Hematopoietic multipotent progenitor cell treated with erythropoietin and hydrocortisone succinate and interleukin-3 and kit ligand, for 6 days (in vitro differentiated cells): ENCODE data around the gene KRABD2.
"Not testable (repeated sequence)": the region's sequence is repeated elsewhere in the genome, so short reads cannot be mapped to it uniquely, and the experiment has no call there.

Experiments
- DNase-seq: peaks from one replicate; pipeline ENCODE4 v3.0.0-alpha.2; 2015

Gene KRABD2

DNA sequence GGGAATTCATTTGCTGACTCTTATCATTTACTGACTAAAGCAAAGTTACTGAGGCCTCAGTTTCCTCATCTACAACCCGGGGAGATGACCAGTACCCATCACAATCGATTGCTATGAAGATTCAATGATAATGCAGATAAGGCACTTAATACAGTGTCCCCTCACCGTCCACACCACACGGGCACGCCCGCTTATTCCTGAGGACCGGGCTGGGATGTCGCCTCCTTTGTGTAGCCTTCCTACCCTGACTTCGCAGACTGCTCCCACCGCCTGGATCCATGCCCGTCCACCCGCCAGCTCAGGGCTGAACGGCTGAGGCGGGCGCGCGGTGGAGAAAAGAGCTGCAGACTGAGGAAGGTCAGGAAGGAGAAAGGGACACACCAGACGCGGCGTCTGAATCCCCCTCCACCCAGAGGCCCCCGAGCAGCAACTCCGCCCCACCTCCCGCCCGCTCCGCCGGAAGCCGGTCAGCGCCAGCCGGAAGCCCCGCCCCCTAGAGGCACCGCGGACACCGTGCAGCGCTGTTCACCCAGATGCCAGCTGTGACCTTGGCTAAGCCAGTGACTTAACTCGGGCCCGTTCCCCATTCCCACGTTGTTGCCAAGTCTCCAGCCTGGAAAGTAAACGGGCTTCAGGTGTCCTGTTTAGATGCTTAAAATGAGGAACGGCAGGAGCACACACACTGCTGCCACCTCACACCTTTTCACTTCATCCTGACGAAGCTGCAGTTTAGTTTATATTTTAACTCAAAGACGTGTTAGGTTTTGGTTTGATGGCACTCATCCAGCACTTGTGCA lies at the start of gene KRABD2:
TSS of gene KRABD2 (minus strand) at position 434 of the 797 bp plus-strand sequence.
- DNase-seq = peak; percentile 95

DNA sequence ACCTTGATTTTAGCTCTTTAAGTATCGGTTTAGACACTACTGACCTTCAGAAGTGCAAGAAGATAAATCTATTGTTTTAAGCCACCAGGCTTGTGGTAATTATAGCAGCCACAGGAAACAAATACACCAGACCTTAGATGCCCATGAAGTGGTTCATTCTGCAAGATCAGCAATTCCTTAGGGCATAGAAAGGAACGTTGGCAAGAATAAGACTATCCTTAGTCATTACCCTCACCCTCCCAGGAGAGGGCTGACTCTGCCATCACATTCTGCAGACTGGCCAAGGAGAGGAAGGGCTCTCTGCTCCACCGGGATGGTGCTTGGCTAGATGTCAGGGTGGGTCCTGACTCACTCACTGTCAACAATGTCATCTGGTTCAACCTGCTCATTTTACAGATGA lies 45.1 kb upstream of the KRABD2 start:
- DNase-seq = no peak

DNA sequence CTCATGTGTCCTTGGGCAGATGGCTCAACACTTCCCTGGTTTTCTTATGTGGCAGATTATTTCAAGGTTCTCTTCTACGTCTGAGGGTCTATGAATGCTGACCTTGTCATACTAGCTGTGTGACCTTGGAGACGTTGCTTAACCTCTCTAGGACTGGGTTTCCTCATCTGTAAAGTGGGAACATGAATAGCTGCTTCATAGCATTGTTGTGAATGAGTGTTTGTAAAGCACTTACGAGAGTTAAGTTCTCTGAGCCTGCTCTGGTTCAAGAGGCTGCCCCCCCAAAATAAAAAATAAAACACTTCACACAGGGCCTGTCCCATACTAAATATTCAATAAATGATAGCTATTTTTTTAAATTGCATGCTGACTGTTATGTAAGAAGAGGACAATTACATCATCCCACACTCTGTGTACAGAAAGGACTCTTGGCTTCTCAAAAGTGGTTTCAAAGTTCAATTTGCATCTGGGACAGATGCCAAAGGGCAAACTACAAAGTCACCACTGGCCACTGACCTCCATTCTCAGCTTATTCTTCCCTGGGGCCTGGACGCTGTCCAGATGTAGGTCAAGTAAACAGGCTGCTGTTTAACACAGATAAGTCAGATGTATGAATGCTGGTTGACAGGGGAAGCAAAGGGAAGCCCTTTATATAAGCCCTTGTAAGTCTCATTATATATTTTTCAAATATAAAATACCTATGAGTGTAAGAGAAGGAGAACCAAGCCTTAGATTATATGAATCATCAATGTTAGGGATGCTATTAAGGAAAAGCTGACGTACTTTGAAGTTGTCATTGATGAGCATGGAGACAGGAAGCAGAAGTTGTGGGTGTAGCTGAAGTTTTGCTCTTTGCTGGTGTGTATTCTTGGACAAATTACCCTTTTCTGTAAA lies 43.8 kb upstream of the KRABD2 start:
- peak; percentile 82 for DNase-seq

DNA sequence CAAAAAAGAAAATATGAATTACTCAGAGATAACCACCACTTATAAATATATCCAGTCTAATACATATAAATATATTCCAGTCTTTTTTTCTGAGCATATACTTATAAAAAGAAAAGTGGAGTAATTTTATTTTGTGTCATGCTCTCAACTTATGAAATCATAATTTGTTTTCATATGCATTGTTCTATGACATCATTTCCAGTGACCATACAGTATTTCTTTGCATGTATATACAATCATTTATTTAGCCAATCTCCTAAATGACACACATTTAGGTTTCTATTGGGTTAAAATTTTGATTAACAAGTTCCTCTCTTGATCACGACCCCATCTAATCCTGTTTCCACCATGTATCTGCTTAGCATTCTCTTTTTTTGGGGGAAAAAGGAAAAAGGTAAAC lies 42.8 kb upstream of the KRABD2 start:
- DNase-seq = no peak

DNA sequence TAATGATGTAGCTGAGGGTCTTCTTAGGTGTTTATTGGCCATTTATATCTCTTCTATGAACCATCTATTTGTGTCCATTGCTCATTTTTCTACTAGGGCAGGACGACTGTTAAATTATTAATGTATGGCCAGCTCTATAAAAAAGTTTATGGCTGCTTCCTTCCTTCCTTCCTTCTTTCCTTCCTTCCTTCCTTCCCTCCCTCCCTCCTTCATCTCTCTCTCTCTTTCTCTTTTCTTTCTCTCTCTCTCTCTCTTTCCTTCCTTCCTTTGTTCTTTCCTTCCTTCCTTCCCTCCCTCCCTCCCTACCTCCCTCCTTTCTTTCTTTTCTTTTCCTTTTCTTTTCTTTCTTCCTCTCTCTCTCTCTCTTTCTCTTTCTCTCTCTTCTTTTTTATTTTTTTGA lies 42.0 kb upstream of the KRABD2 start:
- DNase-seq = no peak

DNA sequence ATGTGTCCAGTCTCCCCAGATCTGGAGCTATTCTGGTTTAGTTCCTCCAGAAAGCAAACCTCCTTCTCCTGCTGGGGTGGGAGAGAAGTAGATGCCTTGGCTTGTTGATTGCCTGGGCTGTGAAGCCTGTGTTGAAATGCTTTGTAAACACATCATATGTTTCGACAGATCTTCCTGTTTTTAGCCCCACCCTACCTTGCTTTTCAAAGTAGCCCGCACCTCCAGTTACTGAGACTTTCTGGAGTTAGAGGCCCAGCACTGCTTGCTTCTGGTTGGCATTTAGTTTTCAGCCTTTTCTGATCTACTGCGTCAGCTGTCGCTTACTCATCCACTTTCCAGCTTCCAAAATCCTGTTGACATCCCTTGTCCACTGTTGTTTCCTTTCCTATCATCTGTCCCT lies 41.3 kb upstream of the KRABD2 start:
- DNase-seq = peak; percentile 40

DNA sequence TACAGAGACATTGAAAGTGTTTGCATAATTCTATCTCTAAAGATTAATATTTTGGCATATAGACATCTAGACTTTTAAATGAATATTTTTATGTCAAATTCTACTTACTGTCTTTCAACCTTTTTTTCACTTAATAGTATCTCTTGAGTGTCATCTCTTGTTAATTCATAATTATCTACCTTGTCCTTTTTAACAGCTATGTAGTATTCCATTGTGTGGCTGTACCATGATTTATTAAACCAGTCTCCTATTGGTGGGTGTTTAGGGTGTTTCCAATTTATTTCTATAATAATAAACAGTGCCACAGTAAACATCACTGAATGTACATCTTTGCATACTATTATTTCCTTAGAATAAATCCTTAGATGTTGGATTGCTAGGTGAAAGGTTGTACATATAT lies 37.4 kb upstream of the KRABD2 start:
- DNase-seq = no peak

DNA sequence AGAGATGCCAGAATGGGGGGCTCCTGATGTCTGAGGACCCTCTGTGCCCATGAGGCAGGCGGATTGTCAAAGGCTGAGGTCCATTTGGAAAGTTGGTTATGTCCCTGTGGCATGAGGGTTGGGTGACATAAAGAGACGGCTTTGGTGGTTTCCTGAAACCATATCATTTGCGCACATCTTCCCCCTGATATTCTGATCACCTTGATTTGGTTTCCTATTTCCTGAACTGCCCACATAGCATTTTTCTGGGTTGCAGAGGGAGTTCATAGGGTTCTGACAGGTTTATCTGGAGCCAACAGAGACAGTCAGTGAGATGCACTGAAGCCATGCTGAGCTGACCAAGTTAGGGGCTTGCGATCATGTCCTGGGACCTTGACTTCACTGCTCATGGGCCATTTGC lies 36.8 kb upstream of the KRABD2 start:
- peak; percentile 34 for DNase-seq

DNA sequence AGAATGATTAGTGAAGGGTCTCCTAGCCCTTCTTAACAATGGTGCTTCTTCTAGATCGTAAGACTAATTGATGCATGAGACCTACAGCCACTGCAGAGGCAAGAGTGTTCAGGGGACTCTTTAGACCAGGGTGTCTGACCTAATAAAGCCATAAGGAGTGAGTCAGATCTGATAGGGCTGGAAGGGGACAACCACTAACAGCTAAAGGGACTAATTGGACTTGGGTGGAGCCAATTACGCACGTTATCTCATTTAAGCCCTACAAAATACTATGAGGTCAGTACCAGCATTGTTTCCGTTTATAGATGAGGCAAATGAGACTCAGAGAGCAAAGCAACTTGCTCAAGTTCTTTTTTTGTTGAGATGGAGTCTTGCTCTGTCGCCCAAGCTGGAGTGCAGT lies 35.6 kb upstream of the KRABD2 start:
- DNase-seq = peak; percentile 94

DNA sequence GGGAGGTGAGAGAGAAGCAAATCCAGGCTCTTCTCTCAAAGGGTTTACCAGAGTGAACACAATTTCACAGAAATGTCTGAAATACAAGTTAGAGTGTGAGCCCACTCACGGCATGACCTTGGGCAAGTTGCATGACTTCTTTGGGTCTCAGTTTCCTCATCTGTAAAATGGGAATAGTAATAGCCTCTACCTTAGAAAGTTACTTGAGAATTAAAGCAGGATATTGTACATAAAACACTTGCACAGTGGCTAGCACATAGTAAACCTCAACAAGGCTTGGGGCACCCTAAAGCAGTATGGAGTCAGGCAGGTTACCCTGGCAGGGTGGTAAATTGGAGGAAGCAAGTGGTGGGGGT lies 34.4 kb upstream of the KRABD2 start:
- no peak for DNase-seq

DNA sequence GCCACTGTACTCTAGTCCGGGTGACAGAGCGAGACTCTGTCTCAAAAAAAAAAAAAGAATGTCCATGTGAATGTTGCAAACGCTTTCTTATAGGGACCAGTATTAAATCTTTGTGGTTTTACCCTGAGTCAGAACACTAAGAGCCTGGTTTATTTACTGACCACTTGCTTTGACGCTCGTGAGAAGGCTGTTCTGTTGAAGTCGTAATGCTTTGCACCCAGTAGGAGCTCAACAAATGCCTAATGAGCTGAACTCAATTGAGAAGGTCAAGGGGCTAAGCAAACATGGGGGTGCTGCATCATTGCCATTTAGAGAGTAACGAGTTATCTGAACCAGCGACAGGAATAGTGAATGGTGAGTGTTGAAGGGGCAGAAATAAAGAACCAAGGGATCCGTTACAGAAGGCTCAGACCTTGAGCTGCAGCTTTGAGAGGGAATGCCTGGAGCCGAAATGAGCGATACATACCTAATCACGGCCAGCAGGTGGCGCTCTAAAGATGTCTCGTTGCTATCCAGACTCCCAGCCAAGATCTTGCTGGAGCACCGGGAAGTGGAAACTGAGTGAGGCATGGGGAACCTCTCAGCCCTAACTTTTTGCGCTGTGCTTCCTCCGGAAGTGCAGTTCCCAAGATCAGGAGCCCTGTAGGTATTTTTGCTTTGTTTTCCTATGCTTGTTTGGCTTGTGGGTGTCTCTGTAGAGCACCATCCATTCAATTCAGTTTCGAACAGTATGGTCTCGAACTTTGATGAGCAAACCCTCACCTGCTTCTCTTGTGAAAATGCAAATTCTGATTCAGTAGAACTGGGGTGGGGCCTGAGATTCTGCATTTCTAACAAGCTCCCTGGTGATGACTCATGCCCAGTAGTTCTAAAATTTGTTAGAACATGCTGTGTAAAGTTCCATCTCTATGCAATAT lies 33.7 kb upstream of the KRABD2 start:
- DNase-seq = peak; percentile 92

DNA sequence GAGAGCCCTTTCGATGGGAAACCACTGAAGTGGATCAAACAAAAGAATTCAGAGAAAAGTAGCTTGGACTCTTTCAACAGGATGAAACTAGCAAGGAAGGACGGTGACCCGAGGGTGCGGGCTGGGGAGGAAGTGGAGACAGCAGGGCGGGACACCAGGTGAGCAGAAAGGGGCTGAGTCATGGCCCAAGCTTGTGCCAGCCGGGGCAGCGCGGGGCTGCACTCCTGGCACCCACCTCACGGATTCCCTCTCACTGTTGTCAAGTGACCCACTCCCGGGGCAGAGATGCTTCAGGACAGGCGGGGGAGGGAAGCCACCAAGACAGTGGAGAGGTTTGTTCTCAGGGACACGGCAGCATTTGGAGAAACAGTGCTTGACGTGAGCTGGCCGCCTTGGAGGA lies 31.9 kb upstream of the KRABD2 start:
- DNase-seq = no peak

DNA sequence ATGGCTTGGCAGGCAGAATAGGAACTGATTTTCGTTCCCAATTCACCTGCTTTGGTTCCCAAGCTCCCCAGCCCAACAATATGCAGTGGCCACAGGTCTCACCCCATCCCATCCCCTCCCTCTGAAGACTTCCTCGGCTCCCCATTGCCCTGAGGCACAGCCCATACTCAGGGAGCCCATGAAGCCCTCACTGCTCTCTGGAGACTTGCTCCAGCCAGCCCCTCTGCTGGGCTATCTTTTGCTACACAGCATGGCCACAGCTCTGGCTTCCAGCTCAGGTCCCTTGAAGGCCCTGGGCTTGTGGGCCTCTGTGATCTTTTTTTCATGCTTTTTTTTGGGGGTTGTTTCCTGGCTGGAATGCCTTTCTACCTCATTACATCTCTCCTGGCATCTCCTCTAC lies 29.7 kb upstream of the KRABD2 start:
- no peak for DNase-seq

DNA sequence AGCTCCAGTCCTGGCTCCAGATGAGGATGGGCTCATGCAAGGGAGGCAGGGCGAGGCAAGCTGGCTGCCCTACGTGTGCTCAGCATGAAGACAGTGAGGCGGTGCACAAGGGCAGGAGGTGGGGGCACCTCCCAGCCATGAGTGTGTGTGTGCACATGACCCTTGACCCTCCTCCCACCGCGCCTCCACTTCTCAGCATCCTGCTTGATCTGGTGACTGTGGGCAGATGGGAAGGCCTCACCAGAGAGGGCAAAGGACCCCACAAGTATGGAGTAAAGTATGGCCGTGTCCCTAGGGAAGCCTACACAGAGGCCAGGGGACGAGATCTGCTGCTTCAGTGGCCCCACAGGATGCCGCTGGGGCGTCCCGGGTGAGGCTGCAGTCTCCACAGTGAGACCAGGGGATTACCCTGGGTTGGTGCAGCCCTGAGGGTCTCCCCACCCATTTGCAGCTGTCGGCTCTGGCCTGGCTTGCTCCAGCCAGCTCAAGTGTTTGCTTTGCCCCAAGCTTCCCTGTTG lies 29.1 kb upstream of the KRABD2 start:
- DNase-seq = no peak

DNA sequence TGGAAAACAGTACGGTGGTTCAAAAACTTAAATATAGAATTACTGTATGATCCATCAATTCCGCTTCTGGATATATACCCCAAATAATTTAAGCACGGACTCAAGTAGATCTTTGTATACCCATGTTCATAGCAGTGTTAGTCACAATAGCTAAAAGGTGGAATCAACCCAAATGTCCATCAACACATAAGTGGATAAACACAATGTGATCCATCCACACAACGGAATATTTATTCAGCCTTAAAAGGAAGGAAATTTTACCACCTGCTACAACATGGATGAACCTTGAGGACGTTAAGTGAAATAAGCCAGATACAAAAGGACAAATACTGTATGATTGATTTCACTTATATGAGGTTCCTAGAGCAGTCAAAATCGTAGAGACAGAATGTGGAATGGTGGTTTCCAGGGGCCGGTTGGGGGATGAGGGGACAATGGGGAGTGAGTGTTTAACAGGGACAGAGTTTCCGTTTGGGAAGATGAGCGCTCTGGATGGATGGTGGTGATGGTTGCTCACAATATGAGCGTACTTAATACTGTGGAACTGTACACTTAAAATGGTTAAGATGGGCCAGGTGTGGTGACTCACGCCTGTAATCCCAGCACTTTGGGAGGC lies 26.5 kb upstream of the KRABD2 start:
- no peak for DNase-seq

DNA sequence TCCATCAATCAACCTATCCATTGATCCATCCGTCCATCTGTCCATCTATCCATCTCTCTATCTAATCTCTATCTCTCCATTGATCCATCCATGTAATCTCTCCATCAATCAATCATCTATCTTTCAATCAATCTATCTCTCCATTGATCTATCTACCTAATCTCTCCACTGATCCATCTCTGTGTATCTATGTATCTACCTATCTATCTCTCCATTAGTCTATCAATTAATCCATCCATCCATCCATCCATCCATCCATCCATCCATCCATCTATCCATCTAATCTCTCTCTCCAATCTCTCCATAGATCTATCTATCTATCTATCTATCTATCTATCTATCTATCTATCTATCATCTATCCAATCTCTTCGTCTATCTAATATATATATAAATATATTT lies 24.6 kb upstream of the KRABD2 start:
- DNase-seq = no peak

DNA sequence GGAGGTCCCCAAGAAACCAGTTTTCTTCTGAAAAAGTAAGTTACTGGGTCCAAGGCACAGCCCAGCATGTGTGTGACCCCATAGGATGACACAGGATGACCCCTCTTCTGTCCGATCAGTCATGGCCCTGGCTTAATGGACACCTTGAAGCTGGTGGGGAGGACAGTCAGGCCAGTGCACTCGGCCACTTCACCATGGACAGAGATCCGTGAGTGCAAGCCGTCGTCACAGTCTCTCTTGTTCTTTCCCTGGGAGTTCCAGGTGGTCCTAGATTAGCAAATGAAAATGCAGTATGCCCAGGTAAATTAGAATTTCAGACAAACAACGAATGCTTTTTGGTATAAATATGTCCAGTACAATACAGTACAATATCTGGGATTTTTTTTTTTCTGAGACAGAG lies 22.5 kb upstream of the KRABD2 start:
- DNase-seq = no peak

DNA sequence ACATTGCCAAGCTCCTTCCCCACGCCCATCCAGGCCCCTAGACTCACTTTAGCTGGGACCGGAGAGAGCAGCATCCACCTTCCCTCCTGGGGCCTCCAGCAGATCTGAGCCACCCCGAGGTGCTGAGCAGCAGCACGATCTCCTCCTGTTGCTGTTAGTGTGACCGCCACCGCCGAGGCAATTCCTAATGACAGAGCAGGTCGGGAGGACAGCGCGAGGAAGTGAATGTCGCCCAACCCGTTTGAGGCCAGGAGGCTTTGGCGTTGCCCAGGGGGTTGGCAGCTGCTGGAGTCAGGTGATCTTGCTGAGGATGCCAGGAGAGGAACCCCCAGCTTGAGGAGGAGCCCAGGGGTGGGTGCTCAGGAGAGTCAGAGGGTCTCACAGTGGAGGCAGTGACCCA lies 21.1 kb upstream of the KRABD2 start, which contains the start of gene RNF222:
TSS of gene RNF222 (minus strand) at position 192 of the 400 bp plus-strand sequence. CDS start 4,366 bp downstream, outside the sequence.
- DNase-seq = no peak

DNA sequence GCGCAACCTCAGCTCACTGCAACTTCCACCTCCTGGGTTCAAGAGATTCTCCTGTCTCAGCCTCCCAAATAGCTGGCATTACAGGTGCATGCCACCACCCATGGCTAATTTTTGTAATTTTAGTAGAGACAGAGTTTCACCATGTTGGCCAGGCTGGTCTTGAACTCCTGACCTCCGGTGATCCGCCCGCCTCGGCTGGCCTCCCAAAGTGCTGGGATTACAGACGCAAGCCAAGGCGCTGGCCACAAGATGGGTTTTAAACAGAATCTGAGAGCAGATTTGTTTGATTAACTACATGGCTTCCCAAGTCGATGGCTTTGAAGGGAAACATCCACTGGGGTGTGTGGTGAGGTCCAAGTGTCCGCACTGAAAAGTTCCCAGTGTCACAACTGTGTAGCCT lies 18.0 kb upstream of the KRABD2 start:
- not testable (repeated sequence) for DNase-seq

DNA sequence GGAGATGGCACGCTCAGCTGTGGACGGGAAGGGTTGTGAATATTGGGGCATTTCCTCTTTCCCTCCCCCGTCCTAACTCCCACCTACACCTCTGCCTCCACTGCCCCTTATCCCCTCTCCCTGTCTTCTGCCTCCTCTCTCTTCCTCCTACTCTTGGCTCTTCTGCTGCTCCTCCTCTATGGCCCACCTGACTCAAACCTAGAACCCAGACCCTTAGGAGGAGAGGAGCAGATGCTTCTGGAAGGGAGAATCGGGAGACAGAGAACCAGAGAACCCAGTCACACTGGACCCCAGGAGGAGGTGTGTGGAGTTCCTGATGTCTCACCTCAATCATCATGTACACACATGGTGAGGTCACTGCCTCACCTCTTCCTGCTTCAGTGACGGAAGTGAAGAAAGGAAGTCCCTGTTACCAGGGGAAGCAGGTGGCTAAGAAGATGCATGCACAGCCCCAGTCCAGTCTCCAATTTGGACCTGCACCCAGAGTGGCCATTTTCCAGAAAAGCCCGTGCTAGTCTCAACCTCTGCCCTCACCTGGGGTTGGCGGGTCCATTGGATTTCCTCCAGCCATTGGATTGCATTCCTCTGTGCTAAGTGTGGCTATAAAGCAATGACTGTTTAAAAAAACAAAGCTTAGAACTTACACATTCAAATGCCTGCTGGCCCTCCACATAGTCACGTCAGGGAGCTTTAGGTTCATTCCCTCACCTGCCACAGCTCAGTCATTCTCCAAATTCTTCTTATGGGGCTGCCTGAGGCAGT lies 17.1 kb upstream of the KRABD2 start:
- no peak for DNase-seq

DNA sequence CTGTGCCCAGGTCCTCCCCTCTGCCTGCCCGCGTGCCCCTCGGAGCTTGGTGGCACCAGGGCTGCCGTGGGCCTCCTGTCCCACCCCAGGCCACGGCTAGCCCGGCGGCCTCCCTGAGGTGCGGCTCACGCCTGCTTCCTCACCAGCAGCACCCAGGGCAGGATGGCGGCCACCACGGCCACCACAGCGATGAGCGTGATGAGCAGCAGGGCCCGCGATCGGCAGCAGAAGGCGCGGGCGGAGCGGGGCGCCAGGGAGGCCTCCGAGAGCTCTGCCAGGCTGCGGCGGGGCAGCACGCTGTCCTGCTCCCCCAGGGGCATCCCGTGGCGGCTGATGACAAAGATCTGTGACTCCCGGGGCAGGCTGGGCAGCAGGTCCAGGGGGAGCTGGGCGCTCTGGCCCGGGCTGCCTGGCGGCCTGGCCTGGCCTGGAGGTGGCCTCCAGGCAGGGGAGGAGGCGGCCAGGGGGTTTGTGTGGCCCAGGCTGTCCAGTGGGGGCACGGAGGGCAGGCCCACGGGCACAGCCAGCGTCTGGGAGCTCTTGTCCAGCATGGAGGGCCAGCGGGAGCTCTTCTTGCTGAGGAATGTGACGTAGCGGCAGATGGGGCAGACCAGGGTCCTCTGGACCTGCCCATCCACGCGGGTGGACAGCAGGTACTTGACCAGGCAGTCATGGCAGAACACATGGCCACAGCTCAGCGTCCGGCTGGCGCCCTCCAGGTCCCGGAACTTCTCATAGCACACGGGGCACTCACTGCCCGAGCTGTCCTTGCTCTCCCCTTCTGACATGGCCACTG lies 16.4 kb upstream of the KRABD2 start:
- no peak for DNase-seq
